Osteoblast (primary cell): ENCODE results near the gene TNFRSF1B. TPM values are rescaled to one million over a fixed set of nuclear protein-coding genes. Genes with fewer than 3 reads are reported as not detected.

Experiments
- DNase-seq: peaks from one replicate; pipeline ENCODE4 v3.0.0; 2011; ENCODE audit warnings: low spot score, mixed read lengths; ENCODE audit not compliant: insufficient read length; ENCODE audit errors: missing footprints
- H2AFZ ChIP-seq: 2 replicates; pipeline ENCODE4 v1.6.0; 2011; ENCODE audit warnings: mild to moderate bottlenecking, low read length
- H3K27ac ChIP-seq: 2 replicates; pipeline ENCODE4 v1.5.1; 2011; ENCODE audit warnings: mild to moderate bottlenecking, low read depth, low read length, moderate library complexity
- H3K27me3 ChIP-seq: 2 replicates; pipeline ENCODE4 v1.6.0; 2012; ENCODE audit warnings: mild to moderate bottlenecking, control low read depth, inconsistent platforms, low read length, moderate library complexity; ENCODE audit not compliant: insufficient read depth
- H3K36me3 ChIP-seq: 2 replicates; pipeline ENCODE4 v1.5.1; 2011; ENCODE audit warnings: mild to moderate bottlenecking, low read length, control low read depth, moderate library complexity; ENCODE audit not compliant: insufficient read depth
- H3K4me1 ChIP-seq: 2 replicates; pipeline ENCODE4 v1.5.1; 2011; ENCODE audit warnings: mild to moderate bottlenecking, low read length, control low read depth, moderate library complexity; ENCODE audit not compliant: insufficient read depth
- H3K4me2 ChIP-seq: 2 replicates; pipeline ENCODE4 v1.6.0; 2011; ENCODE audit warnings: mild to moderate bottlenecking, low read length; ENCODE audit not compliant: insufficient read depth
- H3K4me3 ChIP-seq: fragments of 200-600 bp; sonication (generic); 3 replicates; pipeline ENCODE4 v1.5.1; 2012; ENCODE audit warnings: mild to moderate bottlenecking, low read length, inconsistent platforms; ENCODE audit not compliant: insufficient read depth
- H3K79me2 ChIP-seq: 2 replicates; pipeline ENCODE4 v1.6.0; 2012; ENCODE audit warnings: mild to moderate bottlenecking, low read length, control low read depth, inconsistent platforms; ENCODE audit not compliant: insufficient read depth
- H3K9me3 ChIP-seq: 2 replicates; pipeline ENCODE4 v1.5.1; 2011; ENCODE audit warnings: low read depth, low read length, control low read depth
- H4K20me1 ChIP-seq: 2 replicates; pipeline ENCODE4 v1.6.0; 2012; ENCODE audit warnings: mild to moderate bottlenecking, low read length, control low read depth; ENCODE audit not compliant: insufficient read depth
- small RNA-seq: library from RNA; depleted of rRNA; stranded (forward); fragments of <200 nt; gene quantifications from one replicate; pipeline ENCODE3, GENCODE V24; 2012
- total RNA-seq: library from RNA; depleted of rRNA; stranded (reverse); fragments of >200 nt; gene quantifications from 2 replicates; pipeline ENCODE4 v1.2.3, GENCODE V29; 2012
- TF ChIP-seq, protein P1 (sequence below): IDR thresholded peaks from 2 replicates; pipeline ENCODE4 v1.5.1; 2011; ENCODE audit warnings: mild to moderate bottlenecking, low read depth, low read length, moderate library complexity; ENCODE audit errors: extremely low read depth

Gene TNFRSF1B
- total RNA-seq, 1 donor: 12.7 TPM

DNA sequence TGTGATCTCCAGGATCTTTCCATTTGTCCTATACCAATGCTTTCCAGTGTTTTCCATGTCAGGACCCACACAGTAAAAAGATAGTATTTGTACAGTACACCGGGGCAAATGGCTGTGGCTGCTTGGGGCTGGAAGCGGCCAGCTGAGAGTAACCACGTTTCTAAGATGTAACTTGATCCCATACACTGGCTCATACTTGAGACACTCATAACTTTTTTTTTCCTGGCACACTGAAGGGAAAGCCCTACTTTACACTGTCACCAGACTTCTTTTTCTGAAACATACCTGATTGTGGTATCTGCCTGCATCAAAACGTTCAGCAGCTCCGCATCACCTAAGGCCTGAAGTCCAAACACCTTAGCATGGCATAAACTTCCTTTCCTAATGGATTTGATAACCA lies 84.7 kb downstream of the TNFRSF1B start:
- Histone ChIP-seq H3K27ac (no peak overlapping the region), H3K4me2 (no peak overlapping the region), H4K20me1 (peaks cover 4% of the 10 kb centered on the region), H3K79me2 (no peaks in the 10 kb centered on the region), H3K9me3 (no peaks in the 10 kb centered on the region), H3K4me3 (no peak overlapping the region), H3K27me3 (no peaks in the 10 kb centered on the region), H3K4me1 (peaks cover 11% of the 10 kb centered on the region), H2AFZ (no peak overlapping the region), H3K36me3 (peaks cover 46% of the 10 kb centered on the region)
- TF ChIP-seq, protein P1, sequence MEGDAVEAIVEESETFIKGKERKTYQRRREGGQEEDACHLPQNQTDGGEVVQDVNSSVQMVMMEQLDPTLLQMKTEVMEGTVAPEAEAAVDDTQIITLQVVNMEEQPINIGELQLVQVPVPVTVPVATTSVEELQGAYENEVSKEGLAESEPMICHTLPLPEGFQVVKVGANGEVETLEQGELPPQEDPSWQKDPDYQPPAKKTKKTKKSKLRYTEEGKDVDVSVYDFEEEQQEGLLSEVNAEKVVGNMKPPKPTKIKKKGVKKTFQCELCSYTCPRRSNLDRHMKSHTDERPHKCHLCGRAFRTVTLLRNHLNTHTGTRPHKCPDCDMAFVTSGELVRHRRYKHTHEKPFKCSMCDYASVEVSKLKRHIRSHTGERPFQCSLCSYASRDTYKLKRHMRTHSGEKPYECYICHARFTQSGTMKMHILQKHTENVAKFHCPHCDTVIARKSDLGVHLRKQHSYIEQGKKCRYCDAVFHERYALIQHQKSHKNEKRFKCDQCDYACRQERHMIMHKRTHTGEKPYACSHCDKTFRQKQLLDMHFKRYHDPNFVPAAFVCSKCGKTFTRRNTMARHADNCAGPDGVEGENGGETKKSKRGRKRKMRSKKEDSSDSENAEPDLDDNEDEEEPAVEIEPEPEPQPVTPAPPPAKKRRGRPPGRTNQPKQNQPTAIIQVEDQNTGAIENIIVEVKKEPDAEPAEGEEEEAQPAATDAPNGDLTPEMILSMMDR: no peak
- peak; percentile 75 for DNase-seq

DNA sequence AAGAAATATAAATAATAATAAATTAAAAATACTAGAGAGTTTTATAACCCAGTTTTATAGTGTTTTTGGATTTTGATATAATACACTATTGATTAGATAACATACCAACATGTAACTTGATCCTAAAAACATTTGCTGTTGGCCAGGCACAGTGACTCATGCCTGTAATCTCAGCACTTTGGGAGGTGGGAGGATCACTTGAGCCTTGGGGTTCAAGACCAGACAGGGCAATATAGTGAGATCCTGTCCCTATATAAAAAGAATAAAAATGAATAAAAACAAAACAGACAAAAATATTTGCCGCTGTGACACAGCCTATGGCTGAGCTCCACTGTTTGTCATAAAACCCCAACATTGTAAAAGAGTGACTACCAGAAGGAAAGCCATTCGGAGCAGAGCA lies 89.1 kb downstream of the TNFRSF1B start:
- Histone ChIP-seq H3K4me3 (no peak overlapping the region), H4K20me1 (peaks cover 4% of the 10 kb centered on the region), H3K36me3 (peaks cover 73% of the 10 kb centered on the region), H3K79me2 (no peaks in the 10 kb centered on the region), H3K4me1 (peaks cover 2% of the 10 kb centered on the region), H3K4me2 (no peak overlapping the region), H3K27ac (no peak overlapping the region), H3K9me3 (no peaks in the 10 kb centered on the region), H3K27me3 (no peaks in the 10 kb centered on the region), H2AFZ (no peak overlapping the region)
- TF ChIP-seq, protein P1: no peak
- no peak for DNase-seq

DNA sequence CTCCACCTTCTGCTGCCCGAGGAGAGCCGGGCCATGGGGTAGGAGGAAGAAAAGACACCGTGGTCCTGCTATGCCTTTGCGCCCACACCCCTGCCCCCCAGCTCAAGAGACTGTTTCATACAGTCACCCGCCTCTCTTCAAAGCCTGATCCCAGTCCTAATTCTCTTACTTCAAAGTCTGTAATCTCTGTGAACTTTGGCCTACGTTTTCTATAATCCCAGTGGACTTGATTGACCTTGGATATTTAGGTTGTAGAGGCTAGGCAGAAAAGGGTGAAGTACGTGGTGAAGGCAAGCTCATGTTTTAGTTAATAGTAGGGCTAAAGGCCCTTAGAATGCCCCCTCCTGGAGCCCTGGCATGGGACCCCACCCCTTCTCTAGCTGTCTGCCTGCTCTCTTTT lies 91.5 kb downstream of the TNFRSF1B start:
- DNase-seq: no peak
- Histone ChIP-seq H3K4me1 (no peaks in the 10 kb centered on the region), H2AFZ (no peak overlapping the region), H3K36me3 (peaks cover 80% of the 10 kb centered on the region), H3K27ac (no peak overlapping the region), H3K4me3 (no peak overlapping the region), H3K9me3 (no peaks in the 10 kb centered on the region), H3K27me3 (no peaks in the 10 kb centered on the region), H4K20me1 (no peaks in the 10 kb centered on the region), H3K79me2 (no peaks in the 10 kb centered on the region), H3K4me2 (no peak overlapping the region)
- TF ChIP-seq, protein P1: no peak

Small RNA genes lying within 50 kb of the gene (small RNA-seq; reads per million reads assigned to genes)
- not detected for gene MIR4632
- gene RF00156: not detected

Other genes with a start within 250 kb of the TNFRSF1B start
- 51.6 and 64.1 TPM in 2 replicates for gene KIAA2013, start 240.6 kb upstream of the TNFRSF1B start, total RNA-seq
- 242 and 281 TPM in 2 replicates for gene PLOD1, start 232.3 kb upstream of the TNFRSF1B start, total RNA-seq
- gene MFN2, start 186.5 kb upstream of the TNFRSF1B start, total RNA-seq: 46.0 and 51.0 TPM in 2 replicates
- 24.2 and 26.4 TPM in 2 replicates for gene MIIP, start 147.5 kb upstream of the TNFRSF1B start, total RNA-seq
- under 0.01 and 0.29 TPM in 2 replicates for gene TNFRSF8, start 103.7 kb upstream of the TNFRSF1B start, total RNA-seq
- gene VPS13D, start 63.0 kb downstream of the TNFRSF1B start, total RNA-seq: 46.0 and 48.5 TPM in 2 replicates